HG03432 (cell line): ENCODE results near the gene OR8B3.

Experiments used
- ATAC-seq: cut with Tn5 transposase; IDR thresholded peaks from one replicate; pipeline ENCODE4 v1.9.1; 2021; ENCODE audit warnings: mild to moderate bottlenecking, moderate library complexity; ENCODE audit not compliant: unreplicated experiment

OR8B3 gene

GRCh38 chr11:124376280-124376679 is 22.5 kb downstream of the OR8B3 start:
- no peak for ATAC-seq

- no peak for ATAC-seq
These were observed 39.3 kb downstream of the OR8B3 start for GRCh38 chr11:124359566-124359965.

GRCh38 chr11:124346311-124346955 is 52.4 kb downstream of the OR8B3 start:
- no peak for ATAC-seq
